Activated CD8-positive, alpha-beta memory T cell treated with anti-CD3 and anti-CD28 coated beads for 48 hours (primary cell): ENCODE data around the gene STAMBPL1.

ENCODE experiments used
- DNase-seq, 3 experiments: peaks; one replicate each; pipeline ENCODE4 v3.0.0-alpha.2; 2020; ENCODE audit warnings: low read depth in 2 of 3, low spot score in 2 of 3

STAMBPL1 gene

GRCh38 chr10:88892222-88892967 is 12.3 kb downstream of the STAMBPL1 start:
- DNase-seq, result no peak

- DNase-seq, result no peak
These were observed 13.6 kb downstream of the STAMBPL1 start for GRCh38 chr10:88893611-88894010.

GRCh38 chr10:88895250-88895649 is 15.2 kb downstream of the STAMBPL1 start:
- no peak for DNase-seq

DNA sequence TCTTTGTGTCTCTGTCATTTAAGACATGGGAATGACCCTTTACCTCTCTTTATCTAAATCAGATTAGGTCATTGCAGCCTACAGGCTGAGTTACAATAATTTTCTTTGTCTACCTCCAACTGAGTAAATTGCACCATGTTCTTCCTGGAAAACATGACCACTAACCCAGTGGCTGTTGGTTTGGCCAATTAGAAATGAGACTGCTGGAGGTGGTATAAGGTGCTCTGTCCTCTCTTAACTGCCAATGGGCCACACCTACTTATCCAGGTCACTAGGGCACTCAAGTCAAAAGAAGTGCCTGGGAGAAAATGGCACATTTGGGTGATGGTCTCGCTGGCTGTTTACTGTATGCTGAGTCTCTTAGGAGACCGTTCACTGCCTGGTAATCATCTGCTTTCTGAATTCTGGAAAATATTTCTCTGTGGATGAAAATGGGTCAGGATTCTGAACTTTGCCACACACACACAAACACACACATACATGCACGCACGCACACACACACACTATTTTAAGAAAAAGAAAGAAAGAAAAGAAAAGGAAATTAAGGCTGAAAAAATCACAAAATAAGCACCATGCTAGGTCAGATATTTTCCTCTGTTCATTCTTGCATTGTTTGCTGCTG is 16.4 kb downstream of the STAMBPL1 start:
- DNase-seq, result no peak

DNA sequence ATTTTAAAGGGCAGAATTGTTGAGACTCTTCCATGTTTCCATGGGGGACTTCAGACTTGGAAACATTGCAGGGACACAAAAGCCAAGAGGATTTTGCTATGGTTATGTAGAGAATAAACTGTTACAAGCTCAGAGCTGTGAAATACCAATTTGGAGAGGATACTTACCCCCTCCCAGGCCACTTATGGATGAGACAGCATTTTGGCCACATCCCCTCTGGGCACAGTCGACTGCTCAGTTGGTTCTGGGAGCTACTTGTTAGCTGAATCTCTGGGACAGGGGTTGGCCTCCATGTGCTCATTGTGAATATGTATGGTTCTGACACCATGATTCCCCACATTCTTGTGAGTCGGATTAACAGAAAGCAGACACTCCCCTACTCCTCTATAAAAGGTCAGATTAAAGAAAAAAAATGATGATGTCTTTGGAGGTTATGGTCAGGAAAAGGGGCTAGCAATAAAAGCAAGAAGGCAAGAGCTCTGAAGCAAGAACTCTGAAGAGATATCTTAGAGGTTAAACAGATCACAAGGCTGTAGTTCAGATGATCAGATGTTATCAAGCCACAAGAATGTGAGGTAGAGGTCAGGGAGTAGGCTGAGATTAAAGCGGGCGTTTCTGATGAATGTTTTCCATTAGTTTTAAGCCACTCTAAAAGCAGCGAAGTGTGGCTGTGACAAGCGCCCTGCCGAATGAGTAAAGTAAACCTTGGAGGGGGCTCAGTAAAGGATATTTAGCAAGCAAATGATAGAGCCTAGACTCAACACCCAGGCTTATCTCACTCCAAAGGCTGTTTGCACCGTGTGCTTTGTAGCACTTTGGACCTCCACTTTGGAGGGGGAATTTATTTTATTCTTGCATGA is 17.2 kb downstream of the STAMBPL1 start:
- no peak for DNase-seq

DNA sequence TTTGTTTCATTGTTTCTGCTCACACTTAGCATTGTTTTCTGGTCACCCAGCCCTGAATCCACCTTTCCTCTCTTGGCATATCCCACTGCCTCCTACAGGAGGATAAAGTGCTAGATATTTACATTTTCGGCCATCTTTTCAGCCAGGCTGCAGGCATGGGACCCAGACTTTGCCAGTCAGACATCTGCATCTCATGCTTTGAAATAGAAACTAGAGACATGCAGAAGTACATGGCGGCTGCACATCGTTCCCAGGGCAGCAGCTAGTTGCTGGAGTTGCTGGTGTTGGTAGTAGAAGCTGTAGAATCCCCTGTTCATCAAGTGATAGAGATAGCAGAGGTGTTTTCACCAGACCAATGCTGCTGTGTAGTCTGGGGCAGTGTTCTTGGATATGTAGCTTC is 18.7 kb downstream of the STAMBPL1 start:
- no peak for DNase-seq

DNA sequence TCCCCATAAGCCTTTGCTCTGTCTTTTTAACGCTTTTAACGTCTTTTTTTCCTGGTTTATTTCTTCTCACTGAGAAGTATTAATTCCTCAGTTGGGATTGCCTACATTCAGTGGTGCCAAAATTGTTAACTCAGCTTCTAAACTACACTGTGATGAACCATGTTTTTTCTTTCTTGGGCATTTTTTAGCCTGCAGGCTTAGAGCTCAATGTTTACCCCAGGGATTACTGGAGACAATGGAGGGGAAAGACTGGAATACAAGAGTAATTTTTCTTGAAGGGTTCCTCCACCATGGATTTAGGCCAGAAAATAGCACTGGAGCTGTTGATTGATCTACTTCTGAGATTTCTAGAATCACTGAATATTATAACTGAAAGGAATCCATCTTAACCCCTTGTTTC is 19.8 kb downstream of the STAMBPL1 start:
- DNase-seq, result no peak

DNA sequence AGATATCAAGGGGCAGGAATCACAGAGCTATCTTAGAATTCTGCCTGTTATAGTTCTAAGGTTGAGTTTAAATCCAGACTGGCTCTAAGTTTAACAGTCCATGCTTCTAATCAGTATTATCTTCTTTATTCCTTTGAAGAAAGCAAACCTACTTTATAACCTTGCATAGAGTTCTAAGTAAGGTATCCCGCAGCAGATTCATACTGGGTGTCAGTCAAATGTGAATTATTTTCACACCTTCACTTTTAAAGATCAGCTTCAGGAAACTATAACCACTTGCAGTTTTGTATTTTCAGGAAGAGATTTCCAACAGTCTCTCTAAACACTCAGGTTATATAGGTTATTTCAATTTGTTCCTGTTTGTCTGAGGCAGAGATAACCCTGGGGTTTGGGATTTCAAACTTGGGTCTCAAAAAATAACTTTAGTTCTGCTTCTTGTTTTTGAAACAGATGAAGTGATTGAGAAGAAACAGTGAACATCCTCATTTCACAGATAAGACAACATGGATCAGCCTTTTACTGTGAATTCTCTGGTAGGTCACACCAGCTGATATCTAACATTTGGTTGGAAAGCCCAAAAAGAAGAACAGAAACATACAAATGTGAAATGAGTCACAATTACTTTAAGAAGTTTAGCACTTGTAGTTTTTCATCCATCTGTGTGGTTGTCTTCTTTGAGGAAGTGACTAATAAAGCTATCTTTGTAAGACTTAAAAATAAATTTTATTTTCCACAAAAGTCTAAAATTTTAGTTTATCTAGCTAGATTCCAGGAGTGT is 21.4 kb downstream of the STAMBPL1 start:
- DNase-seq, result no peak

DNA sequence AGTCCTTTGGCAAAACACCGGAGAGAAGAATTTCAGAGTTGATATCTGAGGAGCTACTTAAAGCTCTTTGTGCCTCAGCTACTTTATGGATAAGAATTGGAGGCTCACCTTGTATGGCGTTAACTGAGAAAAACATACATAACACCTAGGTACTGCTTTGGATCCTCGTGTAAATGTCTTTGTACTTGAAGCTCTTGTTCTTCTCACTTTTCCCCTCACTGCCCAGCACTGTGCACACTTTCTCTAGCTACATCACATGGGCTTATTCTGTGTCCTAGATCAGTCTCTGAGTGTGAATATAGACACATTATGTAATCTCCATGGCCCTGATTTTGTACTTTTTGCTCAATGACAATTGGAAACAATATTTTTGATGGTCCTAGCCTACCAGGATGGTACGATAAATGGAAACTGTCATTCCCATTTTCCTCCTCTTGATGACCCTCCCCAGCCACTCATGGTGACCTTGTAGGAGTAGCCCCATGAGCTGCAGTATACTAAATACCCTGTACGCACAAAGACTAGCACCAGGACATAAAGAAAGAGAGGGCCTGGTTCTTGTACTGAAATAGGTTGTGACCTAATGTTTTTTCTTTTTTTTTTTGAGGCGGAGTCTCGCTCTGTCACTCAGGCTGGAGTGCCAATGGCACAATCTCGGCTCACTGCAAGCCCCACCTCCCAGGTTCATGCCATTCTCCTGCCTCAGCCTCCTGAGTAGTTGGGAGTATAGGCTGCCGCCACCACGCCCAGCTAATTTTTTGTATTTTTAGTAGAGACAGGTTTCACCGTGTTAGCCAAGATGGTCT is 22.1 kb downstream of the STAMBPL1 start:
- no peak for DNase-seq

DNA sequence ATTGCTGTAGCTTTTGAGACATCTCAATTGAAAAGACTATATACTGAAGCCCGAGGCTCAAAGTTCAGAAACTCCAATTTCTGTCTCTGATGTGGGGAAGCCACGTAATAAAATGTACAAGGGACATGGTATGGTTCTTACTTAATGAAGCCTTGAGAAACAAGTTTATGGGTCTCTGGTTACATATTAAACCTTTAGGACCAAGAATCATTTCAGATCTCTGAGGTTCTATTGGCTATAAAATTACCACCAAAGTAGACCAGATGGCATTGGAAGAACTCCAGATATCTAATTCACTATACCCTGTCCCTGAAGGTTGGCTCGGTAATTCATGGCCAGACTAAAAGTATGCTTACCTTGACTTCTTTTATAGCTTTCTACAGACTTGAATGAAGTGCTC is 23.7 kb downstream of the STAMBPL1 start:
- DNase-seq, result no peak

DNA sequence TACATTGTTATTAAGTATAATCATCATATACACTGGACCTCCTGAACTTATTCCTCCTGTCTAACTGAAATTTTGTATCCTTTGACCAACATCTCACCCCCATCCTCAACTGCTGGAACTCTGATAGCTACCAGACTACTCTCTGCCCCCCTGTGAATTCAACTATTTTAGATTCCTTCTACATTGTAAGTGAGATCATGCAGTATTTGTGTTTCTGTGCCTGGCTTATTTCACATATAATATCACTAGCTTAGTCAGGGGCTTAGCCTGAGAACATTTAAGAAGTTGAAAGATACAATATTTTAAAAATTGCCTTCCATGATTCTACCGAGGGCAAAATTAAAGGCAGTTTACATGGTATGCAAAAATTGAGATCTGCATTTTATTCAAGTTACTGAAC is 26.9 kb downstream of the STAMBPL1 start:
- no peak for DNase-seq

- no peak for DNase-seq
These were observed 28.1 kb downstream of the STAMBPL1 start for GRCh38 chr10:88908194-88908593.

GRCh38 chr10:88911116-88911515 is 31.1 kb downstream of the STAMBPL1 start:
- DNase-seq, result no peak

- no peak for DNase-seq
These were observed 31.8 kb downstream of the STAMBPL1 start for GRCh38 chr10:88911851-88912250.

DNA sequence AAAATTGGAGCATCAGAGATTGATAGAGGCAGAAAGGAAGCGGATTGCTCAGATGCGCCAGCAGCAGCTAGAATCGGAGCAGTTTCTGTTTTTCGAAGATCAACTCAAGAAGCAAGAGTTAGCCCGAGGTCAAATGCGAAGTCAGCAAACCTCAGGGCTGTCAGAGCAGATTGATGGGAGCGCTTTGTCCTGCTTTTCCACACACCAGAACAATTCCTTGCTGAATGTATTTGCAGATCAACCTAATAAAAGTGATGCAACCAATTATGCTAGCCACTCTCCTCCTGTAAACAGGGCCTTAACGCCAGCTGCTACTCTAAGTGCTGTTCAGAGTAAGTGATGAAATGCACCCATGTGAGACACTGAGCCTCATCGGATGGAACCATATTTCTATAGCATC is 33.1 kb downstream of the STAMBPL1 start:
- DNase-seq, result no peak

GRCh38 chr10:88913788-88914187 is 33.7 kb downstream of the STAMBPL1 start:
- no peak for DNase-seq

DNA sequence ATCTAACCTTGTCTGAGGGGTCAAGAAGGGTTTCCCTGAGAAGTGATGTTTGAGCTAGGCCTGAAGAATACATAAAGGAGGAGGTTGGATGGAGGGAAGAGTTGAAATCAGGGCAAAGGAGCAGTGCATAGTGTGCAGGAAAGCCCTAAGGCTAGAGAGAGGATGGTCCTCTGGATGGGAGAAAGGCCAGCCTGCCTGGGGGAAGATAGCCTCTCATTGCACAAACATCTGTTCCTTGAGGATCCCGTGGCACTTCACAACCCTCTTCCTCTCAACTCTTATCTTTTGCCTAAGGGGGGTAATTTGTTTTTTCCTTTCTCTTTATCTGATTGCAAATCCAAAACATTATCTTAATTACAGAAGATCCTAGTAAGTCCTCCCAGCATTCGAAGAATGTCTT is 35.7 kb downstream of the STAMBPL1 start:
- no peak for DNase-seq

DNA sequence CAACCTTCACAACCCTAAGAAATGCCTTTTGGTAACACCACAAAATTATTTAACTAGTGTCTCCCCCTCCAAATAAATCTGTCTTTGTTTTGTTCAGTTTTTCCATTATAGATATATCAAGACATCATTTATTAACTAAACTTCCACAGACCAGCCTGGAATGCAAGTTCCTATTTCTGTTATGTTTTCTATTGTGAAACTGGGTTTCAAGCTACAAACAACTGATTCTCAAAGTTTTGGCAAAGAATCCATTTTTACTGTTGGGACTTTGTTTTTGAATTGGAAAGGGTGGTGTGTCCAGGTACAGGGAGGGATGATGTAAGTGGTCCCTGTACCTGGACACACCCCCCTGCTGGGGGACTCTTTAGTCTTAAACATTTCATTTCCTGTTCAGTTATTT is 36.2 kb downstream of the STAMBPL1 start:
- no peak for DNase-seq

DNA sequence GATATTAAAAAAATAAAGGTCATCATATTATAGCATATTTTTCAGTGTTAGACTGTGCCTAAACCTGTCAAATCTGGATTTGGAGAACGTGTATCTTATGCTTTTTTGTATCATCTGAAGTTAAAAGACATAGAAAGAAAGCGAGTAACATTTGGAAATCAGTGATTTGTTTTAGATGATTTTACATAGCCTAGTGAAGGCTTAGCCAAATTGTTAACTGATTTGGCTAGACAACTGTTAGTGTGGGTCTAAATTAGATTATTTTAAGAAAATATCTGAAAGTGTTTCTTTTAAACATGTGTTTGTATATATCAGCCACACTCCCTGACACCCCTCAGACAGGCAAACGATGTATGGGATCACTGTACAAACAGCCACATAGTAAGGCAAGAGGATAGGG is 36.9 kb downstream of the STAMBPL1 start:
- DNase-seq, result no peak

DNA sequence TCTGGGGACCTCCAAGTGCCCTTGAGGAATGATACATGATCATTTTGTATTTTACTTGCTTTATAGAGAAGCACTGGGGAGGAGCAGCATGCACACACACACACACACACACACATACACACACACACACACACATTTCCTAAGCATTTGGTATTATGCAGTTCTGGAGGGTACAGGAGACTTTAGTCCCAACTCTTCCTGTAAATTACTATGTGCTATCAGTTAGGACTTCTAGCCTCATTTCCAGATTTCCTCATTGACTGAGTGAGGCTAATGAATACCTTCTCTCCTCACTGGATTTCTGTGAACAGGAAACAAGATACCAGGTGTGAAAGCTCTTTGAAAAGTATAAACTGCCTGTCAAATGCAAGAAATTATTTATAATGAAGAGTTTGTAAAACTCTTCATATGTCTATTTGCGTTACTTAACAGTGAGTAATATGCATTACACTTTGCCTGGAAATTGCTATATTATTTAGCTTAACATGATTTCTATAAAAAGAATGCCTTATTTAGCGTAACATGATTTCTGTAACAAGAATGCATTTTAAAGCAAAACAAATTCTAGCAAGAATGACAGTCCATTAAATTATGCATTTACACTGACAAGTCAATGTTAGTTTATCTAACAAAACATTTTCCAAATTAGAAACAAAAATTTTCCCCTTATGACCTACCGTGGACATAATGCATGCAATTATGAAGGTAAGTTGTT is 38.3 kb downstream of the STAMBPL1 start:
- no peak for DNase-seq
